Measurements from ENCODE around the gene FAM9B.

Gene FAM9B

GRCh38 chrX:8987672-8988250, 46.2 kb downstream of the FAM9B start:
- in situ Hi-C loops (cut with MboI; ENCODE audit: low pct_unique_long_range_greater_than_20kb, low sequenced_read_pairs), result no loop called here
- no peak for DNase-seq

GRCh38 chrX:8984231-8984630, 49.7 kb downstream of the FAM9B start:
- in situ Hi-C loops (cut with MboI; ENCODE audit: low pct_unique_long_range_greater_than_20kb, low sequenced_read_pairs), result no loop called here
- no peak for DNase-seq

- DNase-seq, result no peak
- in situ Hi-C loops (cut with MboI; ENCODE audit: low pct_unique_long_range_greater_than_20kb, low sequenced_read_pairs), result no loop called here
These were observed 52.2 kb downstream of the FAM9B start for GRCh38 chrX:8981723-8982122.

GRCh38 chrX:8980756-8981155, 53.2 kb downstream of the FAM9B start:
- in situ Hi-C loops (cut with MboI; ENCODE audit: low pct_unique_long_range_greater_than_20kb, low sequenced_read_pairs), result no loop called here
- DNase-seq, result no peak

Measured in KBM-7 (cell line).